GM19324 (cell line): ENCODE results near the gene LMBR1.
"Not testable (repeated sequence)": the region's sequence is repeated elsewhere in the genome, so short reads cannot be mapped to it uniquely, and the experiment has no call there.

Experiments
- ATAC-seq: cut with Tn5 transposase; IDR thresholded peaks from one replicate; pipeline ENCODE4 v1.9.1; 2021; ENCODE audit warnings: mild to moderate bottlenecking, moderate library complexity; ENCODE audit not compliant: unreplicated experiment, low FRiP score

The LMBR1 gene

GRCh38 chr7:156666368-156667109, 226.4 kb downstream of the LMBR1 start:
- ATAC-seq = no peak

- ATAC-seq = no peak
These were observed 227.9 kb downstream of the LMBR1 start for GRCh38 chr7:156665101-156665500.

- peak; percentile 52 for ATAC-seq
These were observed 230.7 kb downstream of the LMBR1 start for GRCh38 chr7:156662277-156662676.

GRCh38 chr7:156661637-156662036, 231.3 kb downstream of the LMBR1 start:
- ATAC-seq = no peak

- ATAC-seq = no peak
These were observed 233.0 kb downstream of the LMBR1 start for GRCh38 chr7:156659961-156660360.

- no peak for ATAC-seq
These were observed 233.8 kb downstream of the LMBR1 start for GRCh38 chr7:156659203-156659602.

GRCh38 chr7:156657681-156658080, 235.3 kb downstream of the LMBR1 start:
- no peak for ATAC-seq

GRCh38 chr7:156656598-156656997, 236.4 kb downstream of the LMBR1 start:
- no peak for ATAC-seq

- ATAC-seq = no peak
These were observed 237.0 kb downstream of the LMBR1 start for GRCh38 chr7:156655983-156656382.

GRCh38 chr7:156655251-156655650, 237.7 kb downstream of the LMBR1 start:
- no peak for ATAC-seq

- no peak for ATAC-seq
These were observed 238.3 kb downstream of the LMBR1 start for GRCh38 chr7:156654511-156655234.

- ATAC-seq = no peak
These were observed 240.0 kb downstream of the LMBR1 start for GRCh38 chr7:156652886-156653568.

- ATAC-seq = no peak
These were observed 241.5 kb downstream of the LMBR1 start for GRCh38 chr7:156651474-156651873.

- no peak for ATAC-seq
These were observed 242.9 kb downstream of the LMBR1 start for GRCh38 chr7:156650042-156650441.

GRCh38 chr7:156647330-156647729, 245.7 kb downstream of the LMBR1 start:
- not testable (repeated sequence) for ATAC-seq

GRCh38 chr7:156642306-156643045, 250.5 kb downstream of the LMBR1 start:
- no peak for ATAC-seq

GRCh38 chr7:156640949-156641485, 252.0 kb downstream of the LMBR1 start:
- peak; percentile 39 for ATAC-seq

- ATAC-seq = peak; percentile 89
These were observed 252.6 kb downstream of the LMBR1 start, which contains the start of gene RNF32 for GRCh38 chr7:156640257-156640948. RNF32 (plus strand) TSS chr7:156640774; CDS start chr7:156643878, 3,104 bp downstream.

GRCh38 chr7:156639426-156640256, 253.3 kb downstream of the LMBR1 start:
- no peak for ATAC-seq
